GM12878 (cell line): Measurements from ENCODE around the gene UAP1L1. TPM values are rescaled to one million over a fixed set of nuclear protein-coding genes. Genes with fewer than 3 reads are reported as not detected.

Source experiments
- ATF7 ChIP-seq: fragments of 450-650 bp; IDR thresholded peaks from 2 replicates; pipeline ENCODE4 v1.6.1; 2016; ENCODE audit warnings: low read depth, mild to moderate bottlenecking
- BHLHE40 ChIP-seq, 2 experiments: fragments of 450-650 bp in 1 of 2; IDR thresholded peaks; 2 replicates each; pipeline ENCODE4 v1.6.1; 2011 to 2017; ENCODE audit warnings: low read depth in 2 of 2, borderline replicate concordance in 1 of 2, improper control_type of control experiment in 1 of 2, low read length in 1 of 2, mild to moderate bottlenecking in 1 of 2
- CBX3 ChIP-seq: fragments of 200-600 bp; sonication (generic); IDR thresholded peaks from 2 replicates; pipeline ENCODE4 v1.6.1; 2016; ENCODE audit warnings: low read depth, borderline replicate concordance
- ESRRA ChIP-seq: IDR thresholded peaks from 2 replicates; pipeline ENCODE4 v1.6.1; 2012; ENCODE audit warnings: mild to moderate bottlenecking, low read length, improper control_type of control experiment
- FOXM1 ChIP-seq: IDR thresholded peaks from 2 replicates; pipeline ENCODE4 v1.6.1; 2012; ENCODE audit warnings: low read depth, mild to moderate bottlenecking, inconsistent platforms, low read length, moderate library complexity
- IRF4 ChIP-seq: IDR thresholded peaks from 2 replicates; pipeline ENCODE4 v1.6.1; 2011; ENCODE audit warnings: low read depth, low read length
- KDM1A ChIP-seq: fragments of 200-600 bp; sonication (generic); IDR thresholded peaks from 2 replicates; pipeline ENCODE4 v1.6.1; 2016; ENCODE audit warnings: borderline replicate concordance
- NFXL1 ChIP-seq: fragments of 450-650 bp; IDR thresholded peaks from 2 replicates; pipeline ENCODE4 v1.6.1; 2017; ENCODE audit warnings: antibody characterized with exemption, mild to moderate bottlenecking, borderline replicate concordance
- SMAD5 ChIP-seq: IDR thresholded peaks from 2 replicates; pipeline ENCODE4 v1.6.1; 2016; ENCODE audit warnings: antibody characterized with exemption, low read depth
- STAT3 ChIP-seq: IDR thresholded peaks from 2 replicates; pipeline ENCODE4 v1.6.1; 2011; ENCODE audit warnings: low read depth, low read length, improper control_type of control experiment
- TAF1 ChIP-seq: IDR thresholded peaks from 2 replicates; pipeline ENCODE4 v1.6.1; 2011; ENCODE audit warnings: mild to moderate bottlenecking, low read depth, low read length, borderline replicate concordance
- YY1 ChIP-seq: IDR thresholded peaks from 2 replicates; pipeline ENCODE4 v1.6.1; 2011; ENCODE audit warnings: low read depth, mild to moderate bottlenecking, low read length
- polyA plus RNA-seq, 11 experiments: library from polyadenylated mRNA; depleted of rRNA in 4 of 11; unstranded in 6 of 11; stranded (reverse) in 5 of 11; fragments of >200 nt; fragmentation: Nextera tagmentation in 4 of 11; fragmentation: Illumina TruSeq in 1 of 11; extraction: Ambion mirVana in 4 of 11; extraction: Trizol in 1 of 11; gene quantifications; 1 replicate in 1 of 11; 2 replicates in 10 of 11; pipeline versions ENCODE4 v1.2.1 to v1.2.3, GENCODE V29; 2011 to 2016; ENCODE audit warnings: inconsistent platforms in 2 of 11, missing spikeins in 2 of 11, low read depth in 1 of 11
- total RNA-seq, 4 experiments: library from RNA; depleted of rRNA in 3 of 4; stranded (reverse); fragments of >200 nt in 3 of 4; fragmentation: Illumina TruSeq in 1 of 4; extraction: Trizol in 1 of 4; gene quantifications; 2 replicates each; pipeline versions ENCODE4 v1.2.1 to v1.2.3, GENCODE V29; 2013 to 2021
- TF ChIP-seq, protein P1 (sequence below): fragments of 150-350 bp; IDR thresholded peaks from 2 replicates; pipeline ENCODE4 v1.6.1; 2016; ENCODE audit warnings: low read depth, low read length
- TF ChIP-seq, protein P2 (sequence below): IDR thresholded peaks from 2 replicates; pipeline ENCODE4 v1.6.1; 2011; ENCODE audit warnings: borderline replicate concordance, low read depth, mild to moderate bottlenecking, moderate library complexity, mixed read lengths, low read length; ENCODE audit not compliant: insufficient read depth; ENCODE audit errors: extremely low read length
- TF ChIP-seq, protein P3 (sequence below): IDR thresholded peaks from 2 replicates; pipeline ENCODE4 v1.6.1; 2011; ENCODE audit warnings: mild to moderate bottlenecking, low read depth, low read length, moderate library complexity; ENCODE audit not compliant: insufficient replicate concordance
- TF ChIP-seq, protein P4 (sequence below): fragments of 450-650 bp; formaldehyde crosslinking; IDR thresholded peaks from 2 replicates; pipeline ENCODE4 v1.4.0; 2020; ENCODE audit warnings: mild to moderate bottlenecking, moderate library complexity

Gene UAP1L1
- total and polyA plus RNA-seq, 10 of the 15 experiments (the other 5 are each of a cell fraction or from before 2014, with no cell fraction given): 0.29 to 15.7 (median 5.8) TPM

DNA sequence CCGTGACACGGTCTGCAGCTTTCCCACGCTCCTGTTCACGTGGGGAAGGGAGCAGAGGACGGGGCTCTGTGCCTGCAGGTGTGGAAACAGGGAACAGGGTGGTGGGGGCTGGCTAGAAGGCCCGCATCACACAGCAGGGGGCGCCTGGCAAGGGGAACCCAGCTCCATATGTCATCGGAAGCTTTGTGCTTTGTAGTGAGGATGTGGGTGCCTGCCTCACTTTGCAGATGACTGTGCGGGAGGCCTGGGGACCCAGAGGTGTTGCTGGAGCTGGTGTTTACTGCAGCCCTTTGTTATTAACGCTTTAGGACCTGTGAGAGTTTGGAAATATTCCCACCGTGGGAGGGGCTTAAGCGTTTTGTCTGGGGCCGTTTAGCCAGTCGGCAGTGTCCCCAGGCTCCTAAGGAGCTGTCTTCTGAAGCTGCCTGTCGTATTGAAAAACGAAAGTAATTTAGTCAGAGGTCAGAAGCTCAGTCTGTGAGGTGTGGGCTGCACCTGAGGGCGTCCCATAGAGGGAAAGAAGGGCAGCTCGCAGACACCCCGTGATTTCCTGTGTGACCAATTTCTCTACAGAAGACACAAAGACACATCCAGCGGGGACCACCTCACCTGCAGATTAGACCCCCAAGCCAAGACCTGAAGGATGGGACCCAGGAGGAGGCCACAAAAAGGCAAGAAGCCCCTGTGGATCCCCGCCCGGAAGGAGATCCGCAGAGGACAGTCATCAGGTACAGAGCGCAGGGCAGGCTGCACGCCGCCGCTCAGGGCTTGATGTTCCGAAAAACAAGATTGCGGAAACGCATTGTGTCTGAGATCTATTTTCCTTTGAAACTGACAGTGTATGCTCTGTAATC is 18.6 kb downstream of the UAP1L1 start (continued):
- TF ChIP-seq, protein P1, sequence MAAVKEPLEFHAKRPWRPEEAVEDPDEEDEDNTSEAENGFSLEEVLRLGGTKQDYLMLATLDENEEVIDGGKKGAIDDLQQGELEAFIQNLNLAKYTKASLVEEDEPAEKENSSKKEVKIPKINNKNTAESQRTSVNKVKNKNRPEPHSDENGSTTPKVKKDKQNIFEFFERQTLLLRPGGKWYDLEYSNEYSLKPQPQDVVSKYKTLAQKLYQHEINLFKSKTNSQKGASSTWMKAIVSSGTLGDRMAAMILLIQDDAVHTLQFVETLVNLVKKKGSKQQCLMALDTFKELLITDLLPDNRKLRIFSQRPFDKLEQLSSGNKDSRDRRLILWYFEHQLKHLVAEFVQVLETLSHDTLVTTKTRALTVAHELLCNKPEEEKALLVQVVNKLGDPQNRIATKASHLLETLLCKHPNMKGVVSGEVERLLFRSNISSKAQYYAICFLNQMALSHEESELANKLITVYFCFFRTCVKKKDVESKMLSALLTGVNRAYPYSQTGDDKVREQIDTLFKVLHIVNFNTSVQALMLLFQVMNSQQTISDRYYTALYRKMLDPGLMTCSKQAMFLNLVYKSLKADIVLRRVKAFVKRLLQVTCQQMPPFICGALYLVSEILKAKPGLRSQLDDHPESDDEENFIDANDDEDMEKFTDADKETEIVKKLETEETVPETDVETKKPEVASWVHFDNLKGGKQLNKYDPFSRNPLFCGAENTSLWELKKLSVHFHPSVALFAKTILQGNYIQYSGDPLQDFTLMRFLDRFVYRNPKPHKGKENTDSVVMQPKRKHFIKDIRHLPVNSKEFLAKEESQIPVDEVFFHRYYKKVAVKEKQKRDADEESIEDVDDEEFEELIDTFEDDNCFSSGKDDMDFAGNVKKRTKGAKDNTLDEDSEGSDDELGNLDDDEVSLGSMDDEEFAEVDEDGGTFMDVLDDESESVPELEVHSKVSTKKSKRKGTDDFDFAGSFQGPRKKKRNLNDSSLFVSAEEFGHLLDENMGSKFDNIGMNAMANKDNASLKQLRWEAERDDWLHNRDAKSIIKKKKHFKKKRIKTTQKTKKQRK: no peak
- TF ChIP-seq ESRRA: no peak
- TF ChIP-seq NFXL1: no peak
- no peak for TF ChIP-seq STAT3
- TF ChIP-seq, protein P2, sequence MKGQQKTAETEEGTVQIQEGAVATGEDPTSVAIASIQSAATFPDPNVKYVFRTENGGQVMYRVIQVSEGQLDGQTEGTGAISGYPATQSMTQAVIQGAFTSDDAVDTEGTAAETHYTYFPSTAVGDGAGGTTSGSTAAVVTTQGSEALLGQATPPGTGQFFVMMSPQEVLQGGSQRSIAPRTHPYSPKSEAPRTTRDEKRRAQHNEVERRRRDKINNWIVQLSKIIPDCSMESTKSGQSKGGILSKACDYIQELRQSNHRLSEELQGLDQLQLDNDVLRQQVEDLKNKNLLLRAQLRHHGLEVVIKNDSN: no peak
- TF ChIP-seq ATF7: peak; percentile 89
- peak; percentile 38; the same call in 1 of the 2 replicates for TF ChIP-seq TAF1
- TF ChIP-seq FOXM1: peak; percentile 51; the same call in 1 of the 2 replicates
- TF ChIP-seq BHLHE40 (IDR thresholded peaks at IDR 0.05; ENCODE audit: borderline replicate concordance in 1 of 2, low read depth in 2 of 2, low read length in 1 of 2): peak in 1 of 2 experiments; percentile 68; a peak in 1 of 4 replicates
- peak; percentile 75 for TF ChIP-seq IRF4
- TF ChIP-seq YY1: peak; percentile 62; the same call in 1 of the 2 replicates
- no peak for TF ChIP-seq SMAD5
- TF ChIP-seq, protein P3, sequence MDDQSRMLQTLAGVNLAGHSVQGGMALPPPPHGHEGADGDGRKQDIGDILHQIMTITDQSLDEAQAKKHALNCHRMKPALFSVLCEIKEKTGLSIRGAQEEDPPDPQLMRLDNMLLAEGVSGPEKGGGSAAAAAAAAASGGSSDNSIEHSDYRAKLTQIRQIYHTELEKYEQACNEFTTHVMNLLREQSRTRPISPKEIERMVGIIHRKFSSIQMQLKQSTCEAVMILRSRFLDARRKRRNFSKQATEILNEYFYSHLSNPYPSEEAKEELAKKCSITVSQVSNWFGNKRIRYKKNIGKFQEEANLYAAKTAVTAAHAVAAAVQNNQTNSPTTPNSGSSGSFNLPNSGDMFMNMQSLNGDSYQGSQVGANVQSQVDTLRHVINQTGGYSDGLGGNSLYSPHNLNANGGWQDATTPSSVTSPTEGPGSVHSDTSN: no peak
- TF ChIP-seq, protein P4, sequence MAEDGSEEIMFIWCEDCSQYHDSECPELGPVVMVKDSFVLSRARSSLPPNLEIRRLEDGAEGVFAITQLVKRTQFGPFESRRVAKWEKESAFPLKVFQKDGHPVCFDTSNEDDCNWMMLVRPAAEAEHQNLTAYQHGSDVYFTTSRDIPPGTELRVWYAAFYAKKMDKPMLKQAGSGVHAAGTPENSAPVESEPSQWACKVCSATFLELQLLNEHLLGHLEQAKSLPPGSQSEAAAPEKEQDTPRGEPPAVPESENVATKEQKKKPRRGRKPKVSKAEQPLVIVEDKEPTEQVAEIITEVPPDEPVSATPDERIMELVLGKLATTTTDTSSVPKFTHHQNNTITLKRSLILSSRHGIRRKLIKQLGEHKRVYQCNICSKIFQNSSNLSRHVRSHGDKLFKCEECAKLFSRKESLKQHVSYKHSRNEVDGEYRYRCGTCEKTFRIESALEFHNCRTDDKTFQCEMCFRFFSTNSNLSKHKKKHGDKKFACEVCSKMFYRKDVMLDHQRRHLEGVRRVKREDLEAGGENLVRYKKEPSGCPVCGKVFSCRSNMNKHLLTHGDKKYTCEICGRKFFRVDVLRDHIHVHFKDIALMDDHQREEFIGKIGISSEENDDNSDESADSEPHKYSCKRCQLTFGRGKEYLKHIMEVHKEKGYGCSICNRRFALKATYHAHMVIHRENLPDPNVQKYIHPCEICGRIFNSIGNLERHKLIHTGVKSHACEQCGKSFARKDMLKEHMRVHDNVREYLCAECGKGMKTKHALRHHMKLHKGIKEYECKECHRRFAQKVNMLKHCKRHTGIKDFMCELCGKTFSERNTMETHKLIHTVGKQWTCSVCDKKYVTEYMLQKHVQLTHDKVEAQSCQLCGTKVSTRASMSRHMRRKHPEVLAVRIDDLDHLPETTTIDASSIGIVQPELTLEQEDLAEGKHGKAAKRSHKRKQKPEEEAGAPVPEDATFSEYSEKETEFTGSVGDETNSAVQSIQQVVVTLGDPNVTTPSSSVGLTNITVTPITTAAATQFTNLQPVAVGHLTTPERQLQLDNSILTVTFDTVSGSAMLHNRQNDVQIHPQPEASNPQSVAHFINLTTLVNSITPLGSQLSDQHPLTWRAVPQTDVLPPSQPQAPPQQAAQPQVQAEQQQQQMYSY (CRISPR knock-in tag): no peak
- no peak for TF ChIP-seq CBX3
- TF ChIP-seq KDM1A: no peak
